Thymus (tissue), 11 donors: ENCODE measurements around the gene PHTF2. TPM values are rescaled to one million over a fixed set of nuclear protein-coding genes. Genes with fewer than 3 reads are reported as not detected.
"Not testable (repeated sequence)": the region's sequence is repeated elsewhere in the genome, so short reads cannot be mapped to it uniquely, and the experiment has no call there.

Experiments
- DNase-seq, 9 donors: peaks; one replicate each; pipeline ENCODE4 v3.0.0-alpha.2; 2013; ENCODE audit warnings: low spot score in 9 of 9, low read depth in 6 of 9, missing footprints in 1 of 9
- H3K27ac ChIP-seq, 2 donors: one replicate each; pipeline ENCODE4 v1.5.1; 2013; ENCODE audit warnings: control low read depth in 1 of 2, low read depth in 1 of 2, low read length in 1 of 2, mild to moderate bottlenecking in 1 of 2, moderate library complexity in 1 of 2
- H3K27me3 ChIP-seq, 2 donors: one replicate each; pipeline ENCODE4 v1.5.1; 2013; ENCODE audit warnings: low read length in 1 of 2; ENCODE audit not compliant: control insufficient read depth in 2 of 2, insufficient read depth in 1 of 2
- H3K36me3 ChIP-seq, 2 donors: one replicate each; pipeline ENCODE4 v1.5.1; 2013; ENCODE audit warnings: low read length in 1 of 2, mild to moderate bottlenecking in 1 of 2, moderate library complexity in 1 of 2; ENCODE audit not compliant: control insufficient read depth in 2 of 2, insufficient read depth in 2 of 2
- H3K4me1 ChIP-seq, 2 donors: one replicate each; pipeline ENCODE4 v1.5.1; 2013; ENCODE audit warnings: low read length in 2 of 2; ENCODE audit not compliant: control insufficient read depth in 2 of 2, insufficient read depth in 2 of 2
- H3K4me3 ChIP-seq, 2 donors: one replicate each; pipeline ENCODE4 v1.5.1; 2013; ENCODE audit warnings: low read length in 2 of 2, control low read depth in 1 of 2, mild to moderate bottlenecking in 1 of 2
- H3K9me3 ChIP-seq, 2 donors: one replicate each; pipeline ENCODE4 v1.5.1; 2013; ENCODE audit warnings: low read length in 1 of 2, mild to moderate bottlenecking in 1 of 2; ENCODE audit not compliant: control insufficient read depth in 2 of 2, insufficient read depth in 1 of 2
- WGBS: extraction: QIAGEN DNeasy Blood & Tissue Kit; methylation state at CpG from one replicate; pipeline ENCODE4 v1.1.7; 2013; 5-methylcytosine and 5-hydroxymethylcytosine counted together
- polyA plus RNA-seq: library from polyadenylated mRNA; stranded (reverse); fragments of 200-250 nt; gene quantifications from one replicate; pipeline ENCODE4 v1.2.3, GENCODE V29; 2013
- total RNA-seq: library from RNA; stranded (reverse); fragments of 120-200 nt; gene quantifications from one replicate; pipeline ENCODE4 v1.2.4, GENCODE V29; 2013
- donor health status: healthy.

Gene PHTF2
- total and polyA plus RNA-seq, 2 donors = 10.9 to 14.1 TPM

DNA sequence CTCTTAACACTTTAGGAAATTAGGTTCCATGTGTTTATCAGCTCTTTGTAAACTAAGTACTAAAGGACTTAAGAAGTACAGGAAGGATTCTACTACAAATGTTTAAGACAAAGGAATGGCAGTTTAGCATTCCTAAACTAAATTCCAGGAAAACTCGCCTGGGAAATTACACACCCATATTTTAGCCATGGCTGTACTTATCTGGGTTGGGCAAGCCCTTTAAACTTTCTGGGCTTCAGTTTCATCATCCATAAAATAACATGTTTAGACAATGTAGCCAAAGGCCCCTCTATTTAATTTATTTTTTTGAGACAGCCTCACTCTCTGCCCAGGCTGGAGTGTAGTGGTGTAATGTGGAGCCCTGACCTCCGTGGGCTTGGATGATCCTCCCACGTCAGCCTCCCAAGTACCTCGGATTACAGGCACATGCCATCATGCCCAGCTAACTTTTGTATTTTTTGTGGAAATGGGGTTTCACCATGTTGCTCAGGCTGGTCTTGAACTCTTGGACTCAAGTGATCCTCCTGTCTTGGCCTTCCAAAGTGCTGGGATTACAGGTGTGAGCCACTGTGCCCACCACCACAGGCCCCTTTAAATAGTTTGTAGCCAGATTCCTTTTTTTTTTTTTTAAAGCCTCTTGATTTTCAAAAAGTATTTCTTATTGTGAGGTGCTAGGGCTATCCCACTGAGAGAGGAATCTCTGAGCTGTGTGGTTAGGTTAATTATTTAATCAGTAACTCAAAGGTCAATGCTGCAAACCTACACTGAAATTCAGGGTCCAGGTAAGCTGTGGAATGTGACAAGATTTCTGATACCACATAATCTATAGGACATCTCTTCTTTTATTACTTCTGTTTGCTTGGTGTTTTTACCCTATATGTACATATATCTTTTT, 32.4 kb upstream of the PHTF2 start:
- over 99% methylated on average over 4 of the region's 4 CpGs for WGBS
- H3K27ac ChIP-seq = no peak overlapping the region

DNA sequence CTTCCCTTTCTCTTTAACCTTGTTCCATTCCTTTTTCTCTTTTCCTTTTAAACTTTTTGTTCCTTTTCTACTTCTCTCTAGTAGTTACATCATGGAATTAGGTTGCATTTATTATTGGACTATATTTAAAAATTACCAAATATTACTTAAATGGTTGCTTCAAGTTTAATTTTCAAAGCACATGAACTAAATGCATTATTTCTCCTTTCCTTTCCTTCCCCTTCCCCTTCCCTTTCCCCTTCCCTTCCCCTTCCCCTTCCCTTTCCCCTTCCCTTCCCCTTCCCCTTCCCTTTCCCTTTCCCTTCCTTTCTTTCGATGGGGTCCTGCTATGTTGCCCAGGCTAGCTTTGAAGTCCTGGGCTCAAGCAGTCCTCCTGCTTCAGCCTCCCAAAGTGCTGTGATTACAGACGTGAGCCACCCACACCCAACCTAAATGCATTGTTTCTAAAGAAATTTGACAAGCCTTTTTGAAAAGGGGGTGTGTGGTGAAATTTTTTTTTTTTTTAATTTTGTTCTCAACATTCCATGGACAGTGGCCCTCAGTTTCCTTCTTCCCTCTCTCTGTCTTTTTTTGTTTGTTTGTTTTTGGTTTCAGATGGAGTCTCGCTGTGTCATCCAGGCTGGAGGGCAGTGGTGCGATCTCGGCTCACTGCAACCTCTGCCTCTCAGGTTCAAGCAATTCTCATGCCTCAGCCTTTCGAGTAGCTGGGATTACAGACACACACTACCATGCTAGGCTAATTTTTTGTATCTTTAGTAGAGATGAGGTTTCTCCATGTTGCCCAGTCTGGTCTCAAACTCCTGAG, 31.6 kb upstream of the PHTF2 start:
- no peak for DNase-seq
- Histone ChIP-seq H3K27me3 (no peaks in the 10 kb centered on the region), H3K27ac (no peak overlapping the region), H3K4me3 (no peak overlapping the region), H3K4me1 (no peaks in the 10 kb centered on the region), H3K36me3 (peaks cover 12 to 30% of the 10 kb centered on the region in 2 donors), H3K9me3 (no peaks in the 10 kb centered on the region)
- 99% methylated on average over 6 of the region's 6 CpGs for WGBS

More for the DNA sequence above, 32.4 kb upstream of the PHTF2 start:
- Histone ChIP-seq H3K4me1 (no peaks in the 10 kb centered on the region), H3K4me3 (no peak overlapping the region), H3K27me3 (no peaks in the 10 kb centered on the region), H3K36me3 (peaks cover 12 to 28% of the 10 kb centered on the region in 2 donors), H3K9me3 (no peaks in the 10 kb centered on the region)
- no peak for DNase-seq

DNA sequence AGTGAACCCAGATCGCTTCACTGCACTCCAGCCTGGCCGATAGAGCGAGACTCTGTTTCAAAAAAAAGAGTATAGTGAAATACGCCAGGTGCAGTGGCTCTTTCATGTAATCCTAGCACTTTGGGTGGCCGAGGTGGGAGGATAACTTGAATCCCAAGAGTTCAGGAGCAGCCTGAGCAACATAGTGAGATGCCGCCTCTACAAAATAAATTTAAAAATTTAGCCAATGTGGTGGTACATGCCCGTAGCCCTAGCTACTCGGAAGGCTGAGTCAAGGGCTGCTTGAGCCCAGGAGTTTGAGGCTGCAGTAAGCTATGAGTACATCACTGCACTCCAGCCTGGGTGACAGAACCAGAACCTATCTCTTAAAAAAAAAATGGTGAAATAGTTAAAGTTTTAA, 28.3 kb upstream of the PHTF2 start:
- Histone ChIP-seq H3K9me3 (no peaks in the 10 kb centered on the region), H3K27ac (no peak overlapping the region), H3K4me1 (no peaks in the 10 kb centered on the region), H3K36me3 (peaks cover 15 to 57% of the 10 kb centered on the region in 2 donors), H3K27me3 (no peaks in the 10 kb centered on the region), H3K4me3 (no peak overlapping the region)
- DNase-seq = no peak
- 85% methylated on average over 8 of the region's 8 CpGs for WGBS

DNA sequence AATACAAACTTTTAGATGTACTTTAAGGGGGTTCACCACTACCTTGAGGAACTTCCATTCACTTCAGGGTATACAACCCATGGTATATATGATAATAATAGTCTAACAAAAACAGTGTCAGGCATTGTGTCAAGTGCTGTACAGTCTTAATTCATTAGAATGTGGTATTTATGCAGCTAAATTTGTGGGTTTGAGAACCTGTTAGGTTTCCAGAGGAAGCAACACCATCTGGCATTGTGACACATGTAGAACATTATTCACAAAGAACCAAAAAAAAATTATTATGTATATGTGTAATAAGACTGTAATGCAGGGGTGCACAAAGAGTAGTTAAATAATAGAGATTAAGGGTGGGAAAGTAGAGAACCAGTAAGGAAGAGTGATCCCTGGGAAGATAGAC, 26.7 kb upstream of the PHTF2 start:
- no peak for DNase-seq
- H3K36me3 ChIP-seq = peaks cover 10 to 57% of the 10 kb centered on the region in 2 donors

DNA sequence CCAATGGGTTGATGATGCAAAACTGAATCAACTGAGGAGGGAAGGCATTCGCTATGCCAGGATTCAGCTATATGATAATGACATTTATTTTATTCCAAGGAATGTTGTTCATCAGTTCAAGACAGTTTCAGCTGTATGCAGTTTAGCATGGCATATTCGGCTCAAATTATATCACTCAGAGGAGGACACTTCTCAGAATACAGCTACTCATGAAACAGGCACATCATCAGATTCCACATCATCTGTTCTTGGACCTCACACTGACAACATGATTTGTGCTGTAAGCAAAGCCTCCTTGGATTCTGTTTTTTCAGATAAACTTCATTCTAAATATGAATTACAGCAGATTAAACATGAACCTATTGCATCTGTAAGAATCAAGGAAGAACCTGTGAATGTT, 20.0 kb upstream of the PHTF2 start:
- Histone ChIP-seq H3K27me3 (no peaks in the 10 kb centered on the region), H3K9me3 (no peaks in the 10 kb centered on the region), H3K27ac (no peak overlapping the region), H3K4me3 (no peak overlapping the region), H3K4me1 (no peaks in the 10 kb centered on the region), H3K36me3 (peaks cover 5 to 48% of the 10 kb centered on the region in 2 donors)
- WGBS = 97% methylated on average over 2 of the region's 2 CpGs
- DNase-seq = no peak

More for the DNA sequence above, 26.7 kb upstream of the PHTF2 start:
- Histone ChIP-seq H3K4me1 (no peaks in the 10 kb centered on the region), H3K4me3 (no peak overlapping the region), H3K27me3 (no peaks in the 10 kb centered on the region), H3K27ac (no peak overlapping the region), H3K9me3 (no peaks in the 10 kb centered on the region)

DNA sequence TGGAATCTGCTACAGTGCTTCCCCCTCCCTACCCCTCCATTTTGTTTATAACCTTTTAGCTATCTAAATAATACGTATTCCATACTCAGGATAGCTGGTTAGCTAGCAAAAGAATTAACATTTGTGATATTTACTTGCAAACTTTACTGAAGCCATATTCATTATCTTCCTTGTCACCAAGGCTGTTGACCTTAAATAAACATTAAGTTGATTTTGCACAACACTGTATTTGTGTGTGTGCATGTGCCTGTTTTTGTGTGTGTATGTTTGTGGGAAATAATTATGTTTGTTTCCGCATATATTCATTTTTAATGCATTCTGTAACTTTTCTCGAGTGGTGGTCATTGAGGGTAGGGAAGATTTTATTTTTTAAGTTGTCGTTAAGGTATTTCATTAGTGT, 16.2 kb upstream of the PHTF2 start:
- Histone ChIP-seq H3K4me3 (no peak overlapping the region), H3K27me3 (no peaks in the 10 kb centered on the region), H3K4me1 (no peaks in the 10 kb centered on the region), H3K27ac (no peak overlapping the region), H3K36me3 (peaks cover 8 to 27% of the 10 kb centered on the region in 2 donors), H3K9me3 (no peaks in the 10 kb centered on the region)
- 98% methylated on average over 4 of the region's 4 CpGs for WGBS
- DNase-seq = no peak

DNA sequence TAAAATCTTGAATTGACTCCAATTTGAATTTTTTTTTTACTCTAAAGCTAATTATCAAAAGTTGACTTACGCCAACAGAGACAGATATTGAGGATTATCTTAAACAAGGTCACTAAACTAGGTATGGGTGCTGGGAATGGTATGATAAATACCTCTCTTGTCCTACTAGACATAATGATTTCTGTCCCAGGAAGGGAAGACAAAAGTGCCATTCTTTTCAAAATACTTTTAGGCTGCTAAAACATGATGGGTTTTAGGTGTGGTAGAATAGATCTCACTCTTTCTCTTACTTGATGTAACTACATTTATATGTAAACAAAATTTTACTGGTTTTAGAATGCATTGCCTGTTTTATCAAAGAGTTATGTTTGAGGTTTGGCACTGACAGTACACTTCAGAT, 15.5 kb upstream of the PHTF2 start:
- WGBS = 99% methylated on average over 1 of the region's 1 CpG

DNA sequence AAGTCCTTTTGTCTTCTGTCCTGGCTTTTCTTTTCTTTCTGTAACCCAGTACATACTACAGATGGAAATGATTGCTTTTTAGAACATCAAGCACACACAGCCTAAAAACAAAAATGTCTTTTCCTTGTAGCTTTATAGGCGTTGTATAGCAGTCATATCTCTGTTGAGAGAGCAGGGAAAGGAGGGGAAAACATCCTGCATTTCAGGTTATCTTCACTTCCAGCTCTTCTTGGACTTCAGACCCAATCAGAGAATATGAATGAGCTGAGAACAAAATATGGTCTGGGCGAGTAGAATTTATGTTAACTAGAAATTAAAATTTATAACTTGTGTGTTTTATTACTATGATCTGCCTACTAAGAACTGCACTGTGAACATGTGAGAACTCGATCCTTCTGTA, 15.0 kb upstream of the PHTF2 start:
- H3K27ac ChIP-seq = no peak overlapping the region
- peaks cover 6 to 23% of the 10 kb centered on the region in 2 donors for H3K36me3 ChIP-seq
- H3K4me1 ChIP-seq = no peaks in the 10 kb centered on the region
- DNase-seq = no peak
- H3K9me3 ChIP-seq = no peaks in the 10 kb centered on the region
- 98% methylated on average over 3 of the region's 3 CpGs for WGBS
- no peak overlapping the region for H3K4me3 ChIP-seq
- no peaks in the 10 kb centered on the region for H3K27me3 ChIP-seq

More for the DNA sequence above, 15.5 kb upstream of the PHTF2 start:
- Histone ChIP-seq H3K36me3 (peaks cover 8 to 27% of the 10 kb centered on the region in 2 donors), H3K4me1 (no peaks in the 10 kb centered on the region), H3K27me3 (no peaks in the 10 kb centered on the region), H3K27ac (no peak overlapping the region), H3K4me3 (no peak overlapping the region), H3K9me3 (no peaks in the 10 kb centered on the region)
- DNase-seq = no peak

DNA sequence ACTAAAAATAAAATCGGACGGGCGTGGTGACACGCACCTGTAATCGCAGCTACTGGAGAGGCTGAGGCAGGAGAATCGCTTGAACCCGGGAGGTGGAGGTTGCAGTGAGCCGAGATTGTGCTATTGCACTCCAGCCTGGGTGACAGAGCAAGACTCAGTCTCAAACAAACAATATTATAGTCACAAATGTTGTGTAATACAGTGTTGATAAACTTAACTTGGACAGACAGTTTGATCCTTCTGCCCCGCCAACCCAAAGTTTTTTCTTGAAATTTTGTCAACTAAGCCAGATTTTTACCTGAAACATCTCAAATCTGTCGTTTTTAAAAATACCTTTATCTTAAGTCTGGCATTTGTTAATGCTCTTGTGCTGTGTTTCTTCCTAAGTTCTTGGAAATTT, 14.1 kb upstream of the PHTF2 start:
- not testable (repeated sequence) for H3K9me3 ChIP-seq, H3K4me3 ChIP-seq, H3K4me1 ChIP-seq, H3K27ac ChIP-seq, H3K27me3 ChIP-seq, DNase-seq
- H3K36me3 ChIP-seq = peaks cover 4 to 16% of the 10 kb centered on the region in 2 donors
- WGBS = 96% methylated on average over 10 of the region's 10 CpGs
